OCI-LY1 (cell line): ENCODE results near the gene BTBD16.

Source experiments
- H2AFZ ChIP-seq: fragments of 200-600 bp; sonication (generic), shearing (Covaris generic); 2 replicates; pipeline ENCODE4 v1.6.0; 2014; ENCODE audit warnings: antibody characterized with exemption, mild to moderate bottlenecking, low read length
- H3F3A ChIP-seq: fragments of 200-600 bp; sonication (generic), shearing (Covaris generic); 2 replicates; pipeline ENCODE4 v1.6.0; 2014; ENCODE audit warnings: mild to moderate bottlenecking, antibody characterized with exemption, low read length, moderate library complexity; ENCODE audit not compliant: insufficient read depth
- H3K27ac ChIP-seq: fragments of 200-600 bp; sonication (generic); 2 replicates; pipeline ENCODE4 v1.5.1; 2014; ENCODE audit warnings: low read length, mixed run types, mild to moderate bottlenecking, low read depth; ENCODE audit not compliant: poor library complexity, severe bottlenecking
- H3K27me3 ChIP-seq: fragments of 200-600 bp; sonication (generic); 2 replicates; pipeline ENCODE4 v1.6.0; 2014; ENCODE audit warnings: antibody characterized with exemption, mild to moderate bottlenecking, low read length, moderate library complexity; ENCODE audit not compliant: insufficient read depth
- H3K36me3 ChIP-seq: fragments of 200-600 bp; sonication (generic); 2 replicates; pipeline ENCODE4 v1.6.1; 2014; ENCODE audit warnings: mild to moderate bottlenecking, antibody characterized with exemption, low read length, moderate library complexity, mixed read lengths; ENCODE audit not compliant: insufficient read depth
- H3K4me1 ChIP-seq: fragments of 200-600 bp; sonication (generic); 2 replicates; pipeline ENCODE4 v1.5.1; 2014; ENCODE audit warnings: mild to moderate bottlenecking, low read length, moderate library complexity; ENCODE audit not compliant: insufficient read depth, severe bottlenecking
- H3K4me2 ChIP-seq: fragments of 200-600 bp; sonication (generic), shearing (Covaris generic); 2 replicates; pipeline ENCODE4 v1.6.1; 2014; ENCODE audit warnings: low read length
- H3K4me3 ChIP-seq: fragments of 200-600 bp; sonication (generic); 2 replicates; pipeline ENCODE4 v1.5.1; 2014; ENCODE audit warnings: low read length, low read depth, mild to moderate bottlenecking, mixed read lengths; ENCODE audit not compliant: poor library complexity, severe bottlenecking
- H3K79me2 ChIP-seq: fragments of 200-600 bp; shearing (Covaris generic); 2 replicates; pipeline ENCODE4 v1.6.1; 2016; ENCODE audit warnings: mixed run types, low read length, mixed read lengths; ENCODE audit not compliant: insufficient read depth
- H3K9ac ChIP-seq: fragments of 200-600 bp; sonication (generic), shearing (Covaris generic); 2 replicates; pipeline ENCODE4 v1.6.1; 2014; ENCODE audit warnings: mild to moderate bottlenecking, low read length, mixed read lengths
- H3K9me2 ChIP-seq: fragments of 200-600 bp; sonication (generic), shearing (Covaris generic); 2 replicates; pipeline ENCODE4 v1.6.1; 2014; ENCODE audit warnings: low read depth, mild to moderate bottlenecking, low read length, mixed read lengths
- H3K9me3 ChIP-seq: fragments of 200-600 bp; shearing (Covaris generic); 2 replicates; pipeline ENCODE4 v1.6.1; 2014; ENCODE audit warnings: low read length, mixed read lengths
- H4K20me1 ChIP-seq: fragments of 200-600 bp; sonication (generic), shearing (Covaris generic); 2 replicates; pipeline ENCODE4 v1.6.0; 2016; ENCODE audit warnings: mild to moderate bottlenecking, low read length; ENCODE audit not compliant: insufficient read depth
- CTCF ChIP-seq: fragments of 200-600 bp; sonication (generic), shearing (Covaris generic); IDR thresholded peaks from 2 replicates; pipeline ENCODE4 v1.5.1; 2017; ENCODE audit warnings: mild to moderate bottlenecking, antibody characterized with exemption, low read length, moderate library complexity, mixed read lengths
- EZH2 ChIP-seq: fragments of 200-600 bp; sonication (generic), shearing (Covaris generic); IDR thresholded peaks from 2 replicates; pipeline ENCODE4 v1.8.0; 2017; ENCODE audit warnings: borderline replicate concordance, mixed run types, mild to moderate bottlenecking, antibody characterized with exemption, low read length, moderate library complexity, mixed read lengths

Gene BTBD16

GRCh38 chr10:122342293-122343134, 71.4 kb downstream of the BTBD16 start:
- H3K9ac ChIP-seq: no peak overlapping the region
- H3K9me2 ChIP-seq: no peaks in the 10 kb centered on the region
- H4K20me1 ChIP-seq: no peaks in the 10 kb centered on the region
- no peak overlapping the region for H2AFZ ChIP-seq
- H3F3A ChIP-seq: no peaks in the 10 kb centered on the region
- no peak overlapping the region for H3K4me3 ChIP-seq
- H3K36me3 ChIP-seq: no peaks in the 10 kb centered on the region
- TF ChIP-seq CTCF: peak; percentile 65
- TF ChIP-seq EZH2: no peak
- no peaks in the 10 kb centered on the region for H3K9me3 ChIP-seq
- H3K27ac ChIP-seq: no peak overlapping the region
- no peaks in the 10 kb centered on the region for H3K79me2 ChIP-seq
- no peaks in the 10 kb centered on the region for H3K27me3 ChIP-seq
- no peak overlapping the region for H3K4me2 ChIP-seq
- H3K4me1 ChIP-seq: no peaks in the 10 kb centered on the region

- no peaks in the 10 kb centered on the region for H3K9me2 ChIP-seq
- no peaks in the 10 kb centered on the region for H3K27me3 ChIP-seq
- no peaks in the 10 kb centered on the region for H3K4me1 ChIP-seq
- no peaks in the 10 kb centered on the region for H3F3A ChIP-seq
- no peaks in the 10 kb centered on the region for H3K9me3 ChIP-seq
- no peak for TF ChIP-seq CTCF
- TF ChIP-seq EZH2: no peak
- H3K4me3 ChIP-seq: no peak overlapping the region
- H2AFZ ChIP-seq: no peak overlapping the region
- no peaks in the 10 kb centered on the region for H3K79me2 ChIP-seq
- H4K20me1 ChIP-seq: no peaks in the 10 kb centered on the region
- H3K9ac ChIP-seq: no peak overlapping the region
- no peak overlapping the region for H3K27ac ChIP-seq
- no peaks in the 10 kb centered on the region for H3K36me3 ChIP-seq
- H3K4me2 ChIP-seq: no peak overlapping the region
Observed at GRCh38 chr10:122343135-122343800, 72.2 kb downstream of the BTBD16 start.

GRCh38 chr10:122343936-122344335, 72.8 kb downstream of the BTBD16 start:
- Histone ChIP-seq H3K4me2 (no peak overlapping the region), H3K36me3 (no peaks in the 10 kb centered on the region), H4K20me1 (no peaks in the 10 kb centered on the region), H2AFZ (no peak overlapping the region), H3K9me3 (no peaks in the 10 kb centered on the region), H3K27me3 (no peaks in the 10 kb centered on the region), H3K9ac (no peak overlapping the region), H3K79me2 (no peaks in the 10 kb centered on the region), H3K27ac (no peak overlapping the region), H3K9me2 (no peaks in the 10 kb centered on the region), H3K4me3 (no peak overlapping the region), H3K4me1 (no peaks in the 10 kb centered on the region), H3F3A (no peaks in the 10 kb centered on the region)
- TF ChIP-seq EZH2 (no peak), CTCF (no peak)
